ENCODE results near the gene UGGT1. TPM values are rescaled to one million over a fixed set of nuclear protein-coding genes. Genes with fewer than 3 reads are reported as not detected.

UGGT1 gene
- total RNA-seq (2011; cell fraction: chromatin; rRNA removed; ENCODE audit: low replicate concordance) = 49.8 and 106 TPM in 2 replicates
- total RNA-seq (2011; cell fraction: nucleolus; rRNA removed) = 48.2 and 50.3 TPM in 2 replicates
- total RNA-seq (2011; cell fraction: nucleoplasm; rRNA removed) = 70.3 and 75.2 TPM in 2 replicates
- total RNA-seq (2014; rRNA removed) (44.5 and 51.7 TPM in 2 replicates), total RNA-seq (2014; rRNA removed; fragmentation: Illumina TruSeq; extraction: Trizol) (44.5 and 48.5 TPM in 2 replicates), total RNA-seq (2015; rRNA removed; fragmentation: Illumina TruSeq; extraction: Trizol) (51.0 and 56.4 TPM in 2 replicates), total RNA-seq (2021) (43.9 and 45.8 TPM in 2 replicates), polyA plus RNA-seq (2011; rRNA removed) (18.8 and 31.0 TPM in 2 replicates), polyA plus RNA-seq (2014; fragmentation: Illumina TruSeq; extraction: Trizol) (34.8 and 37.9 TPM in 2 replicates), polyA plus RNA-seq (2014; fragmentation: Nextera tagmentation; extraction: Ambion mirVana) (1 to 10 TPM; 5.1 to 7.1 TPM), polyA plus RNA-seq (2014; rRNA removed) (24.4 and 34.1 TPM in 2 replicates), polyA minus RNA-seq (2011; rRNA and poly(A)+ RNA removed) (68.9 and 82.7 TPM in 2 replicates), Bru-seq, nascent RNA (percentile 84 among the genes with signal in this experiment), BruChase-seq, experiment 1, labeled RNA remaining after a 2-hour chase (percentile 86 among the genes with signal in this experiment), BruChase-seq, experiment 2, labeled RNA remaining after a 6-hour chase (percentile 87 among the genes with signal in this experiment)
- polyA plus RNA-seq (2011; cell fraction: cytosol; rRNA removed) = 14.0 and 15.3 TPM in 2 replicates
- polyA plus RNA-seq (2011; cell fraction: nucleus; rRNA removed) = 15.2 and 18.9 TPM in 2 replicates
- 24.8 and 26.6 TPM in 2 replicates for polyA plus RNA-seq (2012)
- polyA minus RNA-seq (2011; cell fraction: cytosol; rRNA and poly(A)+ RNA removed) = 34.0 and 38.2 TPM in 2 replicates
- polyA minus RNA-seq (2011; cell fraction: nucleus; rRNA and poly(A)+ RNA removed) = 25.0 and 35.8 TPM in 2 replicates
- long read RNA-seq, experiment 1, full-length matches to known transcripts = 16 of 96 reads
- long read RNA-seq, experiment 1, partial matches to known transcripts = 17 of 96 reads
- long read RNA-seq, experiment 1, other reads (novel, unspliced or antisense) = 63 of 96 reads
- long read RNA-seq, experiment 2, partial matches to known transcripts = 3 of 35 reads
- long read RNA-seq, experiment 2, other reads (novel, unspliced or antisense) = 32 of 35 reads
- long read RNA-seq, experiment 3, partial matches to known transcripts = 4 of 6 reads
- long read RNA-seq, experiment 3, other reads (novel, unspliced or antisense) = 2 of 6 reads

- peak within 1 kb of the TSS; percentile 94 to 98 for H3K9ac ChIP-seq (ENCODE audit: insufficient read depth in 1 of 2, low read depth in 2 of 2, low read length in 2 of 2)
- no peaks in the 10 kb centered on the region for H3K9me1 ChIP-seq (ENCODE audit: control insufficient read depth, insufficient read depth, low read length)
- DNase-seq (ENCODE audit: extremely low read depth in 1 of 4, low spot score in 3 of 4) (peak; percentile 90 to 98 (median 93)), ATAC-seq (peak; percentile 95), FAIRE-seq (peak; percentile 97)
- H3K4me2 ChIP-seq (ENCODE audit: insufficient read depth, low read length) = peak within 1 kb of the TSS; percentile 96
- H3K79me2 ChIP-seq (ENCODE audit: control insufficient read depth, insufficient read depth, low read length) = peaks cover 52% of the 10 kb centered on the region
- H3K4me3 ChIP-seq = peak within 1 kb of the TSS; percentile 89
- H3K9me3 ChIP-seq (replicated peaks; ENCODE audit: control insufficient read depth, insufficient read depth, low read depth, low read length) = no peaks in the 10 kb centered on the region
- BruUV-seq (replicated peaks) = no TSS peak
- under 1% methylated on average over 48 of the region's 59 CpGs for WGBS (ENCODE audit: insufficient coverage, low coverage, missing lambda C conversion rate)
- intact Hi-C loops (cut with micrococcal nuclease) (loop anchor here (5.0 kb wide), 1 partner anchor 234 kb away; the partner anchor contains the start of gene POLR2D), in situ Hi-C loops (cut with MboI) (no loop called here)
- H3K4me1 ChIP-seq (replicated peaks in 1 of 2; ENCODE audit: control insufficient read depth in 2 of 2, insufficient read depth in 2 of 2, low read length in 2 of 2) = peaks cover 16 to 20% of the 10 kb centered on the region in 2 experiments; a peak in 4 of 5 replicates
- no peaks in the 10 kb centered on the region for H4K20me1 ChIP-seq (replicated peaks; ENCODE audit: control insufficient read depth, insufficient read depth, low read length)
- peak within 1 kb of the TSS; percentile 92 for H3K27ac ChIP-seq (ENCODE audit: extremely low read depth, low read depth, low read length)
- peak within 1 kb of the TSS; percentile 92 for H2AFZ ChIP-seq (ENCODE audit: low read depth, low read length)
- peaks cover 28% of the 10 kb centered on the region for H3K36me3 ChIP-seq (ENCODE audit: control insufficient read depth, insufficient read depth, low read length)
- no peaks in the 10 kb centered on the region for H3K27me3 ChIP-seq (ENCODE audit: control insufficient read depth in 2 of 2, insufficient read depth in 2 of 2, low read length in 2 of 2)
- CTCF ChIA-PET (ENCODE audit: low intra/inter-chr PET ratio) = no interaction called here
- POLR2A ChIA-PET = interaction anchor here (0.7 to 4.4 kb wide), 12 partner anchors 10 to 218 kb away, joined by 3 to 30 read pairs (median 4); no protein-coding TSS in a partner anchor
- TF ChIP-seq MBD2 (IDR thresholded peaks at IDR 0.05; ENCODE audit: borderline replicate concordance, low read depth) = peak; percentile 70; the same call in 1 of the 2 replicates
- TF ChIP-seq JUND (IDR thresholded peaks at IDR 0.05; ENCODE audit: borderline replicate concordance, low read depth, low read length) = peak; percentile 74
- TF ChIP-seq JUND (tag; IDR thresholded peaks at IDR 0.05; ENCODE audit: borderline replicate concordance, low read depth, low read length) = no peak; the same call in 2 of the 3 replicates
- 0 out of 2 replicates have a peak, but pooled peaks have one; percentile 17 for TF ChIP-seq SMAD4 (CRISPR knock-in tag; conservative IDR thresholded peaks at IDR 0.05)
- TF ChIP-seq FOXP4 (CRISPR knock-in tag; IDR thresholded peaks at IDR 0.05; ENCODE audit: borderline replicate concordance) = peak; percentile 33; the same call in 1 of the 2 replicates
- TF ChIP-seq ELF2 (CRISPR knock-in tag; IDR thresholded peaks at IDR 0.05) = peak; percentile 97
- peak; percentile 94 for TF ChIP-seq POLR2A (conservative IDR thresholded peaks at IDR 0.05)
- peak; percentile 69 for TF ChIP-seq EHMT2 (IDR thresholded peaks at IDR 0.05)
- TF ChIP-seq SMARCA5 (IDR thresholded peaks at IDR 0.05) = no peak
- TF ChIP-seq ZNF398 (CRISPR knock-in tag; IDR thresholded peaks at IDR 0.05) = no peak
Observed at GRCh38 chr2:128090945-128091725, at the start of gene UGGT1. UGGT1 (plus strand) TSS chr2:128091200; CDS start chr2:128091358, 158 bp downstream.
